ENCODE results near the gene FXYD7. TPM values are rescaled to one million over a fixed set of nuclear protein-coding genes. Genes with fewer than 3 reads are reported as not detected.

FXYD7 gene
- total and polyA plus RNA-seq, 2 donors (not counting 1 experiment from before 2014, with no cell fraction given) = not detected

DNA sequence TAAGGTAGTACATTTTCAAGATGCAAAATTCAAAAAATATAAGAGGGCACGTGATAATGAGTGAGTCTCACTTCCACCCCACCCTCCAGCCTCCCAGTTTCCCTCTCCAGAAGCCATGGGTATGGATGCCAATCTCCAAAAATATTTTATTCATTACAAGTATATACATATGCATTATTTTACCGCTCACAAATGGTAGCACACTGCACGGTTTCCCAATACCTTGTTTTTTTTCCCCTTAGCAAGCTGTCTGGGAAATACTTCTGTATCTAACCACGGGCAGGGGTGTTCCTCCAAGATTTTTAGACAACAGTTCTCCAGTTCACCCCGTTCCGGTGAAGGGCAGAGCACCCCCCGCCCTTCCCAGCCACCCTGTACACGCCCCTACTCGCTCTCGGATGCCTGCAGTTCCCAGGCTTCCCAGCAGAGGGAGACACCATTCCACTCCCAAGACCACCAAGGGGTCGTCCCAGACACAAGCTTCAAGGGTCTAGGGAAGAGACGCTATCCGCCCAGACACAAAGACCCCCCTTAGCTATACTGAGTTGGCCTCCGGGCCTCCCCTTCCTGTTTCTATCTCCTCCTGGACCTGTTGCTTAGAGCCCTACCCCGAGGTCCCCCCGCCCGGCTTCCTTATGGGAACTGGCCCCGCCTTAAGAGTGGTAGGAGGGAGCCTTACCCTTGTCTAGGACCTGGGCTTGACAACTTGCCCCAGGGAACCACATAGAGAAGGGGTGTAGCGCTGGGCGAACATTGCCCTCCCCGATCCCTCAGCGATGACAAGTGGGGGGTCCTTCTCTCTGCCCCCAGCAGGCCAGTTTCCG is 28.5 kb upstream of the FXYD7 start:
- H3K79me2 ChIP-seq (ENCODE audit: control insufficient read depth, insufficient read depth, low read length) = no peaks in the 10 kb centered on the region
- no peak overlapping the region for H3K9ac ChIP-seq (ENCODE audit: insufficient read depth, low read length)
- no peaks in the 10 kb centered on the region for H3K9me3 ChIP-seq (ENCODE audit: control insufficient read depth, insufficient read depth, low read depth, low read length)
- H2AFZ ChIP-seq (ENCODE audit: low read length) = no peak overlapping the region
- no peaks in the 10 kb centered on the region for H3K27me3 ChIP-seq (ENCODE audit: control insufficient read depth, insufficient read depth, low read length)
- no peak overlapping the region for H3K27ac ChIP-seq (ENCODE audit: insufficient read depth, low read length)
- H4K20me1 ChIP-seq (ENCODE audit: control insufficient read depth, extremely low read depth, insufficient read depth, low read length) = no peaks in the 10 kb centered on the region
- H3K4me3 ChIP-seq (replicated peaks in 1 of 4; ENCODE audit: control extremely low read depth in 1 of 4, insufficient read depth in 1 of 4, low read depth in 3 of 4, low read length in 4 of 4) = peak overlapping the region in 1 of 4 experiments; percentile 44
- no peaks in the 10 kb centered on the region for H3K36me3 ChIP-seq (ENCODE audit: control insufficient read depth, insufficient read depth, low read length)
- no peaks in the 10 kb centered on the region for H3K4me1 ChIP-seq (ENCODE audit: control insufficient read depth, extremely low read depth, insufficient read depth, low read length)
- peak; percentile 29 to 48 for DNase-seq (ENCODE audit: low read depth in 2 of 2)
- no peak overlapping the region for H3K4me2 ChIP-seq (ENCODE audit: extremely low read depth, insufficient read depth, low read length)
- TF ChIP-seq EZH2 (IDR thresholded peaks at IDR 0.05; ENCODE audit: low read length, missing control alignments) = no peak
- TF ChIP-seq, protein P1, sequence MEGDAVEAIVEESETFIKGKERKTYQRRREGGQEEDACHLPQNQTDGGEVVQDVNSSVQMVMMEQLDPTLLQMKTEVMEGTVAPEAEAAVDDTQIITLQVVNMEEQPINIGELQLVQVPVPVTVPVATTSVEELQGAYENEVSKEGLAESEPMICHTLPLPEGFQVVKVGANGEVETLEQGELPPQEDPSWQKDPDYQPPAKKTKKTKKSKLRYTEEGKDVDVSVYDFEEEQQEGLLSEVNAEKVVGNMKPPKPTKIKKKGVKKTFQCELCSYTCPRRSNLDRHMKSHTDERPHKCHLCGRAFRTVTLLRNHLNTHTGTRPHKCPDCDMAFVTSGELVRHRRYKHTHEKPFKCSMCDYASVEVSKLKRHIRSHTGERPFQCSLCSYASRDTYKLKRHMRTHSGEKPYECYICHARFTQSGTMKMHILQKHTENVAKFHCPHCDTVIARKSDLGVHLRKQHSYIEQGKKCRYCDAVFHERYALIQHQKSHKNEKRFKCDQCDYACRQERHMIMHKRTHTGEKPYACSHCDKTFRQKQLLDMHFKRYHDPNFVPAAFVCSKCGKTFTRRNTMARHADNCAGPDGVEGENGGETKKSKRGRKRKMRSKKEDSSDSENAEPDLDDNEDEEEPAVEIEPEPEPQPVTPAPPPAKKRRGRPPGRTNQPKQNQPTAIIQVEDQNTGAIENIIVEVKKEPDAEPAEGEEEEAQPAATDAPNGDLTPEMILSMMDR (conservative IDR thresholded peaks at IDR 0.05 in 1 of 2, IDR thresholded peaks at IDR 0.05 in 1 of 2; ENCODE audit: low read depth in 1 of 2, low read length in 2 of 2) = peak; percentile 99 to 100

DNA sequence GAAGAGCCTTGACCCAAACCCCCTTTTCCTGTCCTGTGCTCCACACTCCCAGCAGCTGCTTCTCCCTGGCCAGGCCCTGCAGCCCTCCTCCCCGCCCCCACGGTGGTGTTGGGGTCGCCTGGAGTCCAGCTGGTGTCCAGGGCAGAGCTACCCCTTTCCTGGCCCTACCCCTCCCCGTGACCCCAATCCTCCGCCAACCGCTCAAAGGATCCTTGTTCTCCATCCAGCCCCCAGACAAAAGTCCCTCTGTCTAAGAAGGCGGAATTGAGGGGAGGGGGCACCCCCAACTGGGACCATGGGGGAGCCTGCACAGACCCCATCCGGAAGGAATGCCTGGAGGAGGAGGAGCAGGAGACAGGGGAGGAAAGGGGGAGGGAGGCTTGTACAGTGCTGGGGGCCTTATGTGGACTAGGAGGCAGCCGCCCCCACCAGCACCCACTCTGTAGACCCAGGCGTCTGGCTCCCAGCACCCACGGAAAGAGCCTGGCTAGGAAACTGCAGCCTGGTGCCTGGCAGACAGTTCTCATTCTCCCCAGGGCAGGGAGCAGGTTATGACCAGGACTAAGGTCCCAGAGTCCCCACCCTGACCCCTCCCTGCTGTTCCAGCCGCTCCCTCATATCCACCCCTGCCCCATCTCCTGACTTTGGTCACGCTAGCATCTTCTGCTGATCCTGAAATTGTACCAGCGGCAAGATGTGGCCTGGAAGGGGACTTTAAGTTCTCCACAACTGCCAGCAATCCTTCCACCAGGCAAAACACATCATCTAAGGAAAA is 27.7 kb upstream of the FXYD7 start, which contains the start of gene FXYD3:
Gene FXYD3, plus strand, starts transcription at position 647 of the 775 bp plus-strand sequence. CDS start 3,554 bp downstream, outside the sequence.
- Histone ChIP-seq H3K4me3 (replicated peaks in 1 of 4; ENCODE audit: control extremely low read depth in 1 of 4, insufficient read depth in 1 of 4, low read depth in 3 of 4, low read length in 4 of 4) (peak within 1 kb of the TSS in 1 of 4 experiments; percentile 44), H3K9ac (ENCODE audit: insufficient read depth, low read length) (no peak within 1 kb of the TSS), H3K4me2 (ENCODE audit: extremely low read depth, insufficient read depth, low read length) (no peak within 1 kb of the TSS), H3K36me3 (ENCODE audit: control insufficient read depth, insufficient read depth, low read length) (no peaks in the 10 kb centered on the region), H3K79me2 (ENCODE audit: control insufficient read depth, insufficient read depth, low read length) (no peaks in the 10 kb centered on the region), H4K20me1 (ENCODE audit: control insufficient read depth, extremely low read depth, insufficient read depth, low read length) (no peaks in the 10 kb centered on the region), H3K27ac (ENCODE audit: insufficient read depth, low read length) (no peak within 1 kb of the TSS), H2AFZ (ENCODE audit: low read length) (no peak within 1 kb of the TSS), H3K9me3 (ENCODE audit: control insufficient read depth, insufficient read depth, low read depth, low read length) (no peaks in the 10 kb centered on the region), H3K4me1 (ENCODE audit: control insufficient read depth, extremely low read depth, insufficient read depth, low read length) (no peaks in the 10 kb centered on the region), H3K27me3 (ENCODE audit: control insufficient read depth, insufficient read depth, low read length) (no peaks in the 10 kb centered on the region)
- TF ChIP-seq, protein P1 (conservative IDR thresholded peaks at IDR 0.05 in 1 of 2, IDR thresholded peaks at IDR 0.05 in 1 of 2; ENCODE audit: low read depth in 1 of 2, low read length in 2 of 2) = no peak
- TF ChIP-seq EZH2 (IDR thresholded peaks at IDR 0.05; ENCODE audit: low read length, missing control alignments) = no peak
- no peak for DNase-seq (ENCODE audit: low read depth in 2 of 2)

Measured in fibroblast of lung (primary cell).